Psoas muscle (tissue), 8 donors: ENCODE data around the gene PIEZO1. TPM values are rescaled to one million over a fixed set of nuclear protein-coding genes. Genes with fewer than 3 reads are reported as not detected.
"Not testable (repeated sequence)": the region's sequence is repeated elsewhere in the genome, so short reads cannot be mapped to it uniquely, and the experiment has no call there.

Source experiments
- ATAC-seq, 4 donors: fragments of 200-7000 bp; cut with Tn5 transposase; one replicate each; pipeline ENCODE4 v1.9.1; 2020; ENCODE audit warnings: moderate library complexity in 3 of 4, mild to moderate bottlenecking in 2 of 4
- DNase-seq, 2 donors: peaks; one replicate each; pipeline ENCODE4 v3.0.0-alpha.2; 2020
- H3K27ac ChIP-seq: fragments of 200-600 bp; one replicate; pipeline ENCODE4 v1.8.0; 2022
- H3K27me3 ChIP-seq, 3 donors: fragments of 200-600 bp in 1 of 3; one replicate each; pipeline versions ENCODE4 v1.6.1 to v1.8.0; 2013 to 2022; ENCODE audit warnings: low read length in 2 of 3, mild to moderate bottlenecking in 2 of 3, moderate library complexity in 1 of 3; ENCODE audit not compliant: insufficient read depth in 3 of 3
- H3K36me3 ChIP-seq, 2 donors: fragments of 200-600 bp in 1 of 2; one replicate each; pipeline versions ENCODE4 v1.6.1 to v1.8.0; 2013 to 2022; ENCODE audit warnings: low read depth in 1 of 2, mild to moderate bottlenecking in 1 of 2, moderate library complexity in 1 of 2; ENCODE audit not compliant: insufficient read depth in 1 of 2
- H3K4me1 ChIP-seq: fragments of 200-600 bp; one replicate; pipeline ENCODE4 v1.8.0; 2022
- H3K4me3 ChIP-seq: fragments of 200-600 bp; one replicate; pipeline ENCODE4 v1.8.0; 2022; ENCODE audit warnings: mild to moderate bottlenecking
- H3K9me3 ChIP-seq: fragments of 200-600 bp; one replicate; pipeline ENCODE4 v1.8.0; 2022
- CTCF ChIP-seq: fragments of 200-600 bp; IDR thresholded peaks from one replicate; pipeline ENCODE4 v1.8.0; 2022; ENCODE audit warnings: antibody characterized with exemption
- WGBS, 3 donors: extraction: QIAGEN DNeasy Blood & Tissue Kit; methylation state at CpG; one replicate each; pipeline versions ENCODE4 v1.1.6 to v1.1.7; 2013; 5-methylcytosine and 5-hydroxymethylcytosine counted together
- intact Hi-C, 2 donors: fragments of 100-400 bp; cut with DNase I; formaldehyde crosslinking; loops; one replicate each; pipeline versions ENCODE4 v1.11.0 to v1.14.2; 2022
- polyA plus RNA-seq, 3 donors: library from polyadenylated mRNA; stranded (reverse); fragments of 200-250 nt; gene quantifications; one replicate each; pipeline ENCODE4 v1.2.3, GENCODE V29; 2013
- total RNA-seq, 4 donors: library from RNA; stranded (reverse); fragmentation: NEBNext Ultra II Directional in 2 of 4; extraction: Animal tissue kit (Norgen Biotek cat#: 25700) in 2 of 4; gene quantifications; one replicate each; pipeline versions ENCODE4 v1.2.1 to v1.2.4, GENCODE V29; 2021 to 2023
- donor health status: healthy with polysubstance abuse.
- donor health status: DM: no; HTN: no; CAD: no; lungs with moderate emphysema.
- donor health status: Bipolar disorder and iron deficiency.
- donor health status: healthy.
- donor health status: DM: yes; HTN: yes; CAD: no.
- donor health status: DM: no; HTN: no; CAD: no.
- donor health status: DM: no; HTN: no; CAD: no.
- donor health status: DM: yes; HTN: yes; CAD: no.

Gene PIEZO1
- total and polyA plus RNA-seq, 7 donors = 7.2 to 26.8 (median 10.2) TPM

GRCh38 chr16:88671806-88672205, 113.2 kb downstream of the PIEZO1 start:
- no peaks in the 10 kb centered on the region for H3K27me3 ChIP-seq
- WGBS, 3 donors = 74 to 81% (median 77%) methylated on average over 23 of the region's 23 CpGs
- H3K4me3 ChIP-seq = no peak overlapping the region
- intact Hi-C loops = no loop called here
- no peak overlapping the region for H3K27ac ChIP-seq
- H3K9me3 ChIP-seq = no peaks in the 10 kb centered on the region
- no peak for DNase-seq
- no peak for ATAC-seq
- H3K4me1 ChIP-seq = peaks cover 42% of the 10 kb centered on the region
- no peak for TF ChIP-seq CTCF
- peaks cover 0 to 7% of the 10 kb centered on the region in 2 donors for H3K36me3 ChIP-seq

GRCh38 chr16:88669980-88670379, 115.0 kb downstream of the PIEZO1 start:
- intact Hi-C loops = no loop called here
- peak overlapping the region; percentile 46 for H3K27ac ChIP-seq
- WGBS, 3 donors = 23 to 27% (median 24%) methylated on average over 10 of the region's 10 CpGs

GRCh38 chr16:88669493-88669892, 115.5 kb downstream of the PIEZO1 start:
- Histone ChIP-seq H3K27ac (peak overlapping the region; percentile 46), H3K4me1 (peaks cover 32% of the 10 kb centered on the region)
- H3K27me3 ChIP-seq, intact Hi-C loops, H3K36me3 ChIP-seq, ATAC-seq, H3K4me3 ChIP-seq, H3K9me3 ChIP-seq, DNase-seq: not testable (repeated sequence)
- 92% methylated on average over 8 of the region's 8 CpGs for WGBS, 3 donors

More at GRCh38 chr16:88669980-88670379, 115.0 kb downstream of the PIEZO1 start:
- no peaks in the 10 kb centered on the region for H3K9me3 ChIP-seq
- peaks cover 0 to 7% of the 10 kb centered on the region in 2 donors for H3K36me3 ChIP-seq
- TF ChIP-seq CTCF = no peak
- no peaks in the 10 kb centered on the region for H3K27me3 ChIP-seq
- ATAC-seq (no peak), DNase-seq (no peak)
- H3K4me3 ChIP-seq = no peak overlapping the region
- peaks cover 32% of the 10 kb centered on the region for H3K4me1 ChIP-seq

GRCh38 chr16:88667461-88667860, 117.6 kb downstream of the PIEZO1 start:
- H3K36me3 ChIP-seq = peaks cover 0 to 7% of the 10 kb centered on the region in 2 donors
- no peak for TF ChIP-seq CTCF
- no peak overlapping the region for H3K4me3 ChIP-seq
- no peaks in the 10 kb centered on the region for H3K27me3 ChIP-seq
- DNase-seq = no peak
- 57 to 66% (median 64%) methylated on average over 5 of the region's 5 CpGs for WGBS, 3 donors
- peaks cover 15% of the 10 kb centered on the region for H3K4me1 ChIP-seq
- intact Hi-C loops = no loop called here
- no peak for ATAC-seq
- H3K9me3 ChIP-seq = no peaks in the 10 kb centered on the region
- H3K27ac ChIP-seq = no peak overlapping the region

GRCh38 chr16:88665570-88665969, 119.5 kb downstream of the PIEZO1 start:
- ATAC-seq = no peak
- Histone ChIP-seq H3K9me3 (no peaks in the 10 kb centered on the region), H3K36me3 (peaks cover 0 to 7% of the 10 kb centered on the region in 2 donors), H3K27ac (peak overlapping the region; percentile 21), H3K4me3 (no peak overlapping the region), H3K4me1 (peaks cover 17% of the 10 kb centered on the region), H3K27me3 (no peaks in the 10 kb centered on the region)
- TF ChIP-seq CTCF = no peak
- WGBS, 3 donors = 82 to 93% (median 87%) methylated on average over 3 of the region's 3 CpGs
- no peak for DNase-seq
- intact Hi-C loops = no loop called here

Other genes with a start within 250 kb of the PIEZO1 start
- 10 to 100 TPM; 24.8 to 30.5 (median 26.9) TPM for gene ZC3H18, start 214.8 kb downstream of the PIEZO1 start, total RNA-seq
- 10 to 100 TPM; 19.9 to 36.0 (median 32.0) TPM for gene ZC3H18, start 214.8 kb downstream of the PIEZO1 start, polyA plus RNA-seq
- gene IL17C, start 146.6 kb downstream of the PIEZO1 start, total RNA-seq = not detected
- not detected for gene IL17C, start 146.6 kb downstream of the PIEZO1 start, polyA plus RNA-seq
- gene CYBA, start 134.2 kb downstream of the PIEZO1 start, total RNA-seq = 10 to 100 TPM; 17.1 to 20.2 (median 19.2) TPM
- 10 to 100 TPM in 2 of 3 donors, 1 to 10 TPM in 1; 9.1 to 28.0 (median 24.0) TPM for gene CYBA, start 134.2 kb downstream of the PIEZO1 start, polyA plus RNA-seq
- gene MVD, start 122.1 kb downstream of the PIEZO1 start, total RNA-seq = 10 to 100 TPM; 11.7 to 26.8 (median 16.1) TPM
- gene MVD, start 122.1 kb downstream of the PIEZO1 start, polyA plus RNA-seq = 10 to 100 TPM; 13.7 to 19.2 (median 15.9) TPM
- 1 to 10 TPM; 1.5 to 8.5 (median 4.0) TPM for gene SNAI3, start 98.7 kb downstream of the PIEZO1 start, total RNA-seq
- gene SNAI3, start 98.7 kb downstream of the PIEZO1 start, polyA plus RNA-seq = 1 to 10 TPM; 1.2 to 5.3 (median 3.0) TPM
- gene RNF166, start 78.8 kb downstream of the PIEZO1 start, total RNA-seq = 10 to 100 TPM; 13.4 to 22.9 (median 15.7) TPM
- gene RNF166, start 78.8 kb downstream of the PIEZO1 start, polyA plus RNA-seq = 10 to 100 TPM; 10.1 to 14.9 (median 12.1) TPM
- gene CTU2, start 78.7 kb downstream of the PIEZO1 start, total RNA-seq = 10 to 100 TPM; 12.4 to 24.1 (median 19.6) TPM
- 10 to 100 TPM; 20.2 to 24.1 (median 21.9) TPM for gene CTU2, start 78.7 kb downstream of the PIEZO1 start, polyA plus RNA-seq
- gene CDT1, start 18.6 kb upstream of the PIEZO1 start, total RNA-seq = under 1 TPM in 3 of 4 donors, not detected in 1; 0.17 to 0.59 (median 0.25) TPM
- gene CDT1, start 18.6 kb upstream of the PIEZO1 start, polyA plus RNA-seq = under 1 TPM; 0.03 to 0.13 (median 0.04) TPM
- 10 to 100 TPM; 32.8 to 67.7 (median 55.0) TPM for gene APRT, start 26.7 kb upstream of the PIEZO1 start, total RNA-seq
- 100 to 1,000 TPM in 1 of 3 donors, 10 to 100 TPM in 2; 49.4 to 165 (median 66.9) TPM for gene APRT, start 26.7 kb upstream of the PIEZO1 start, polyA plus RNA-seq
- 10 to 100 TPM in 2 of 4 donors, 1 to 10 TPM in 2; 4.8 to 10.4 (median 9.7) TPM for gene GALNS, start 71.7 kb upstream of the PIEZO1 start, total RNA-seq
- gene GALNS, start 71.7 kb upstream of the PIEZO1 start, polyA plus RNA-seq = 10 to 100 TPM in 2 of 3 donors, 1 to 10 TPM in 1; 9.0 to 15.4 (median 12.3) TPM
- 10 to 100 TPM; 38.6 to 42.6 (median 38.7) TPM for gene TRAPPC2L, start 71.9 kb upstream of the PIEZO1 start, total RNA-seq
- 10 to 100 TPM; 23.9 to 30.7 (median 28.5) TPM for gene TRAPPC2L, start 71.9 kb upstream of the PIEZO1 start, polyA plus RNA-seq
- not detected for gene PABPN1L, start 81.4 kb upstream of the PIEZO1 start, total RNA-seq
- not detected for gene PABPN1L, start 81.4 kb upstream of the PIEZO1 start, polyA plus RNA-seq
- gene CBFA2T3, start 192.0 kb upstream of the PIEZO1 start, total RNA-seq = 10 to 100 TPM in 1 of 4 donors, 1 to 10 TPM in 3; 4.7 to 15.0 (median 6.7) TPM
- gene CBFA2T3, start 192.0 kb upstream of the PIEZO1 start, polyA plus RNA-seq = 1 to 10 TPM; 2.6 to 6.0 (median 3.4) TPM